GM21528 (cell line): ENCODE data around the gene G0S2.

Source experiments
- ATAC-seq: cut with Tn5 transposase; IDR thresholded peaks from one replicate; pipeline ENCODE4 v1.9.1; 2021; ENCODE audit warnings: mild to moderate bottlenecking, moderate library complexity; ENCODE audit not compliant: unreplicated experiment, low FRiP score

Gene G0S2

GRCh38 chr1:209674957-209675564 is at the start of gene G0S2:
TSS of gene G0S2 (plus strand) at chr1:209675412. CDS start at chr1:209675685, 273 bp downstream.
- ATAC-seq, result no peak

- ATAC-seq, result no peak
Measured at GRCh38 chr1:209625791-209626285, 49.4 kb upstream of the G0S2 start.

- no peak for ATAC-seq
Measured at GRCh38 chr1:209626346-209627026, 48.7 kb upstream of the G0S2 start.

- peak; percentile 23 for ATAC-seq
Measured at GRCh38 chr1:209627027-209627731, 48.0 kb upstream of the G0S2 start.

GRCh38 chr1:209627732-209628196 is 47.4 kb upstream of the G0S2 start:
- peak; percentile 78 for ATAC-seq

GRCh38 chr1:209628618-209629299 is 46.5 kb upstream of the G0S2 start:
- no peak for ATAC-seq

- ATAC-seq, result no peak
Measured at GRCh38 chr1:209629621-209630382, 45.4 kb upstream of the G0S2 start.

GRCh38 chr1:209630383-209631225 is 44.6 kb upstream of the G0S2 start:
- no peak for ATAC-seq

- no peak for ATAC-seq
Measured at GRCh38 chr1:209633335-209633997, 41.7 kb upstream of the G0S2 start.

GRCh38 chr1:209634005-209634737 is 41.0 kb upstream of the G0S2 start:
- ATAC-seq, result no peak

- no peak for ATAC-seq
Measured at GRCh38 chr1:209635850-209636249, 39.4 kb upstream of the G0S2 start.

- ATAC-seq, result no peak
Measured at GRCh38 chr1:209641832-209642172, 33.4 kb upstream of the G0S2 start.

- no peak for ATAC-seq
Measured at GRCh38 chr1:209642816-209643215, 32.4 kb upstream of the G0S2 start.

- no peak for ATAC-seq
Measured at GRCh38 chr1:209643285-209644020, 31.8 kb upstream of the G0S2 start.

GRCh38 chr1:209645574-209646452 is 29.4 kb upstream of the G0S2 start:
- ATAC-seq, result no peak

- no peak for ATAC-seq
Measured at GRCh38 chr1:209646558-209646957, 28.7 kb upstream of the G0S2 start.
